Prostate gland (tissue), 2 donors: Measurements from ENCODE around the gene TIMP3. TPM values are rescaled to one million over a fixed set of nuclear protein-coding genes. Genes with fewer than 3 reads are reported as not detected.

Source experiments
- DNase-seq: peaks from one replicate; pipeline ENCODE4 v3.0.0-alpha.2; 2019; ENCODE audit warnings: low spot score
- H3K27ac ChIP-seq, 2 donors: fragments of 200-600 bp; sonication (generic); 2 replicates each; pipeline ENCODE4 v1.5.1; 2017 to 2019
- H3K27me3 ChIP-seq: fragments of 200-600 bp; sonication (generic); replicated peaks from 2 replicates; pipeline ENCODE4 v1.5.1; 2019; ENCODE audit not compliant: insufficient read depth
- H3K36me3 ChIP-seq, 2 donors: fragments of 200-600 bp; sonication (generic); 1 replicate in 1 of 2; 2 replicates in 1 of 2; pipeline versions ENCODE4 v1.5.1 to v1.8.1; 2017 to 2019
- H3K4me1 ChIP-seq: fragments of 200-600 bp; sonication (generic); replicated peaks from 2 replicates; pipeline ENCODE4 v1.5.1; 2019
- H3K4me3 ChIP-seq, 2 donors: fragments of 200-600 bp; sonication (generic); 2 replicates each; pipeline ENCODE4 v1.5.1; 2017 to 2019
- H3K9me3 ChIP-seq: fragments of 200-600 bp; sonication (generic); 2 replicates; pipeline ENCODE4 v1.5.1; 2017
- POLR2A ChIP-seq: fragments of 450-650 bp; IDR thresholded peaks from one replicate; pipeline ENCODE4 v1.6.1; 2016; ENCODE audit warnings: antibody characterized with exemption, mild to moderate bottlenecking
- POLR2AphosphoS5 ChIP-seq: sonication (generic); formaldehyde crosslinking; IDR thresholded peaks from one replicate; pipeline ENCODE4 v1.6.1; 2017; ENCODE audit warnings: antibody characterized with exemption
- WGBS: methylation state at CpG from one replicate; pipeline ENCODE4 v1.1.5; 2018; 5-methylcytosine and 5-hydroxymethylcytosine counted together
- intact Hi-C: fragments of 100-400 bp; cut with DNase I; formaldehyde crosslinking; loops from one replicate; pipeline ENCODE4 v1.14.2; 2022
- total RNA-seq, 2 donors: library from RNA; depleted of rRNA; stranded (reverse); fragments of >200 nt; gene quantifications; one replicate each; pipeline ENCODE4 v1.1.0, GENCODE V29; 2016
- TF ChIP-seq, protein P1 (sequence below), 4 experiments: fragments of 200-600 bp in 2 of 4; fragments of 450-650 bp in 2 of 4; sonication (generic) in 2 of 4; IDR thresholded peaks; 1 replicate in 3 of 4; 2 replicates in 1 of 4; pipeline ENCODE4 v1.5.1; 2016 to 2019; ENCODE audit warnings: antibody characterized with exemption in 4 of 4, mild to moderate bottlenecking in 2 of 4, moderate library complexity in 2 of 4

TIMP3 gene
- total RNA-seq, 2 donors from 2014 or later, result 148 to 397 TPM

DNA sequence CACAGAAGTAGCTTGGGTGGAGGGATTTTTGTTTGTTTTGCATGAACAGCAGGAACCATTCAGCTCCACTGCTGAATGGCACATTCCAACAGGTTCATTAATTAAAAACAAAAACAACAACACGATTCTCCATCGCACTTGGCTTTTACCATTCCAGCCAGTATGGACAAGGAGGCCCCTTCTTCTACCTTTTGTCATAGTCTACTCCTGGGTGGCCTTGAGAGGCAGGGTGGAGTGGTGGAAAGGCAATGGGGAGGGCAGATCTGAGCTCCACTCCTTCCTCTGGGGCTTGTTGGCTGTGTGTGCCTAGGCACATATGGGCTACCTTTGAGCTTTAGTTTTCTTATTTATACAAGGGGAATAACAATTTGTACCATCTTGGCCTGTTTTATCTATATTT is 4.8 kb downstream of the TIMP3 start:
- 73% methylated on average over 2 of the region's 2 CpGs for WGBS
- Histone ChIP-seq H3K4me3 (no peak overlapping the region), H3K27ac (no peak overlapping the region), H3K9me3 (no peaks in the 10 kb centered on the region), H3K4me1 (no peaks in the 10 kb centered on the region), H3K27me3 (peaks cover 6% of the 10 kb centered on the region), H3K36me3 (no peaks in the 10 kb centered on the region)
- intact Hi-C loops, result loop anchor here (10.0 kb wide), 1 partner anchor 99 kb away; no protein-coding TSS in a partner anchor
- TF ChIP-seq, protein P1, sequence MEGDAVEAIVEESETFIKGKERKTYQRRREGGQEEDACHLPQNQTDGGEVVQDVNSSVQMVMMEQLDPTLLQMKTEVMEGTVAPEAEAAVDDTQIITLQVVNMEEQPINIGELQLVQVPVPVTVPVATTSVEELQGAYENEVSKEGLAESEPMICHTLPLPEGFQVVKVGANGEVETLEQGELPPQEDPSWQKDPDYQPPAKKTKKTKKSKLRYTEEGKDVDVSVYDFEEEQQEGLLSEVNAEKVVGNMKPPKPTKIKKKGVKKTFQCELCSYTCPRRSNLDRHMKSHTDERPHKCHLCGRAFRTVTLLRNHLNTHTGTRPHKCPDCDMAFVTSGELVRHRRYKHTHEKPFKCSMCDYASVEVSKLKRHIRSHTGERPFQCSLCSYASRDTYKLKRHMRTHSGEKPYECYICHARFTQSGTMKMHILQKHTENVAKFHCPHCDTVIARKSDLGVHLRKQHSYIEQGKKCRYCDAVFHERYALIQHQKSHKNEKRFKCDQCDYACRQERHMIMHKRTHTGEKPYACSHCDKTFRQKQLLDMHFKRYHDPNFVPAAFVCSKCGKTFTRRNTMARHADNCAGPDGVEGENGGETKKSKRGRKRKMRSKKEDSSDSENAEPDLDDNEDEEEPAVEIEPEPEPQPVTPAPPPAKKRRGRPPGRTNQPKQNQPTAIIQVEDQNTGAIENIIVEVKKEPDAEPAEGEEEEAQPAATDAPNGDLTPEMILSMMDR (IDR thresholded peaks at IDR 0.05), result no peak
- no peak for TF ChIP-seq POLR2A
- TF ChIP-seq POLR2AphosphoS5, result no peak
- DNase-seq, result no peak

GRCh38 chr22:32808038-32808445 is 6.5 kb downstream of the TIMP3 start:
- H3K4me3 ChIP-seq, result no peak overlapping the region
- intact Hi-C loops, result loop anchor here (10.0 kb wide), 1 partner anchor 97 kb away; no protein-coding TSS in a partner anchor
- DNase-seq, result no peak
- no peaks in the 10 kb centered on the region for H3K36me3 ChIP-seq
- TF ChIP-seq POLR2AphosphoS5 (no peak), POLR2A (no peak)
- TF ChIP-seq, protein P1 (IDR thresholded peaks at IDR 0.05), result no peak
- WGBS, result 58% methylated on average over 4 of the region's 4 CpGs
- no peak overlapping the region for H3K27ac ChIP-seq
- H3K9me3 ChIP-seq, result no peaks in the 10 kb centered on the region
- no peaks in the 10 kb centered on the region for H3K4me1 ChIP-seq
- H3K27me3 ChIP-seq, result peaks cover 5% of the 10 kb centered on the region

DNA sequence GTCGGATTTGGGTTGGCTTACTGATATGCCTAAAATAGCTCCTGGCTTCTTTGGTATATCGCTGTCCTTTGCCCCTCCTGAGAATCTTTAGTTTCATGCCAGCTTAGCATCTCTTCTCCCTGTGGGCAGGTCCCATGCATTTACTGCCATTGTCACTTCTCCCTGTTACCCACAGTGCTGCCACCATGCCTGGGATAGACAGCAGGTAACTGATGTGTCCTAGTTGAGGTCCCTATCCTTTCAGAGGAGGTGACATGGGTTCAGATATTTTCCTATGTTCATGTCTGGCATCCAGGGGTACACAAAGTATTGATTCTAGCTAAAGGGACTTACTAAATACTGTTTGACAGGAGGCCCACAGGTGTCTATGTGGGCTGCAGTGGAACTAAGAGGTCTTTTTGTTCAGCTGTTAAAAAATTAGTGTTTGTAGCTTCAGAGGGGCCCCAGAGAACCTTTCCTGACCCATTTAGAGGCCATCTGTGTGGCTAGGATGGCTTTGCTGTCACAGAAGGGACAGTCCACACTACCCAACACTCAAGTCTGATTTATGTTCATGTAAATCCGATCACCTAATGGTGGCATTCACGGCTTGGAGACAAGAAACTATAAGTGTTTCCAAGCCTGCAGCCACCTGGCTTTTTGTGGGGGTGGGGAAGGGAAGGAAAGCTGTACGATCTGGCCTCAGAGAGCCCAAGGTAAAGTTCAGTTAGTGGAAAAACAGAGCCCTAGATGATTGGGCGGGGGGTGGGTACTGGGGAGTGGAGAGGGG is 8.5 kb downstream of the TIMP3 start:
- WGBS, result 68% methylated on average over 6 of the region's 6 CpGs
- DNase-seq, result no peak
- Histone ChIP-seq H3K27ac (no peak overlapping the region), H3K4me3 (no peak overlapping the region), H3K9me3 (no peaks in the 10 kb centered on the region), H3K36me3 (no peaks in the 10 kb centered on the region), H3K4me1 (no peaks in the 10 kb centered on the region), H3K27me3 (peaks cover 2% of the 10 kb centered on the region)
- TF ChIP-seq POLR2AphosphoS5 (no peak), POLR2A (no peak)
- TF ChIP-seq, protein P1 (IDR thresholded peaks at IDR 0.05), result no peak
- intact Hi-C loops, result loop anchor here (10.0 kb wide), 1 partner anchor 95 kb away; no protein-coding TSS in a partner anchor

- DNase-seq, result no peak
- H3K4me1 ChIP-seq, result no peaks in the 10 kb centered on the region
- no peak overlapping the region for H3K27ac ChIP-seq
- no peaks in the 10 kb centered on the region for H3K9me3 ChIP-seq
- H3K36me3 ChIP-seq, result no peaks in the 10 kb centered on the region
- no peak overlapping the region for H3K4me3 ChIP-seq
- 61% methylated on average over 6 of the region's 6 CpGs for WGBS
- intact Hi-C loops, result no loop called here
- TF ChIP-seq POLR2A (no peak), POLR2AphosphoS5 (no peak)
- TF ChIP-seq, protein P1 (IDR thresholded peaks at IDR 0.05), result no peak
- peaks cover 2% of the 10 kb centered on the region for H3K27me3 ChIP-seq
Measured at GRCh38 chr22:32810555-32811133, 9.1 kb downstream of the TIMP3 start.
